Keratinocyte (primary cell): Measurements from ENCODE around the gene FOXN1. TPM values are rescaled to one million over a fixed set of nuclear protein-coding genes. Genes with fewer than 3 reads are reported as not detected.

Experiments
- DNase-seq: peaks from one replicate; pipeline ENCODE4 v3.0.0-alpha.2; 2011; ENCODE audit warnings: low read depth, missing footprints, low spot score
- FAIRE-seq: peaks from 2 replicates; lab custom pipeline; 2011; peaks lifted over from hg19 to GRCh38; lab: Jason Lieb, UNC
- H2AFZ ChIP-seq: 2 replicates; pipeline ENCODE4 v1.6.0; 2012; ENCODE audit warnings: low read length, control low read depth, inconsistent platforms; ENCODE audit not compliant: control insufficient read depth
- H3K27ac ChIP-seq: 2 replicates; pipeline ENCODE4 v1.5.1; 2011; ENCODE audit warnings: low read length; ENCODE audit not compliant: control insufficient read depth, insufficient read depth
- H3K27me3 ChIP-seq: 3 replicates; pipeline ENCODE4 v1.6.0; 2011; ENCODE audit warnings: low read length; ENCODE audit not compliant: control insufficient read depth, insufficient read depth; ENCODE audit errors: extremely low read depth
- H3K36me3 ChIP-seq, 2 experiments: 2 replicates in 1 of 2; 3 replicates in 1 of 2; pipeline ENCODE4 v1.5.1; 2011; ENCODE audit warnings: low read length in 2 of 2, mild to moderate bottlenecking in 1 of 2; ENCODE audit not compliant: control insufficient read depth in 2 of 2, insufficient read depth in 2 of 2; ENCODE audit errors: extremely low read depth in 1 of 2
- H3K4me1 ChIP-seq: 3 replicates; pipeline ENCODE4 v1.5.1; 2011; ENCODE audit warnings: low read length; ENCODE audit not compliant: control insufficient read depth, insufficient read depth; ENCODE audit errors: extremely low read depth
- H3K4me2 ChIP-seq: 3 replicates; pipeline ENCODE4 v1.6.0; 2011; ENCODE audit warnings: low read depth, low read length; ENCODE audit not compliant: control insufficient read depth, insufficient read depth; ENCODE audit errors: extremely low read depth
- H3K4me3 ChIP-seq, 3 experiments: fragments of 200-600 bp in 1 of 3; sonication (generic) in 1 of 3; 2 replicates in 2 of 3; 3 replicates in 1 of 3; pipeline ENCODE4 v1.5.1; 2011 to 2016; ENCODE audit warnings: low read length in 3 of 3, mild to moderate bottlenecking in 3 of 3, control low read depth in 2 of 3, inconsistent platforms in 1 of 3, low read depth in 1 of 3, mixed read lengths in 1 of 3, mixed run types in 1 of 3, moderate library complexity in 1 of 3; ENCODE audit not compliant: control insufficient read depth in 2 of 3, insufficient read depth in 2 of 3; ENCODE audit errors: extremely low read depth in 1 of 3
- H3K79me2 ChIP-seq: 2 replicates; pipeline ENCODE4 v1.6.0; 2012; ENCODE audit warnings: low read length; ENCODE audit not compliant: control insufficient read depth, insufficient read depth
- H3K9ac ChIP-seq: 3 replicates; pipeline ENCODE4 v1.6.0; 2011; ENCODE audit warnings: low read length; ENCODE audit not compliant: control insufficient read depth, insufficient read depth; ENCODE audit errors: extremely low read depth
- H3K9me1 ChIP-seq: 3 replicates; pipeline ENCODE4 v1.6.0; 2011; ENCODE audit warnings: low read length; ENCODE audit not compliant: control insufficient read depth, insufficient read depth; ENCODE audit errors: extremely low read depth
- H3K9me3 ChIP-seq: 2 replicates; pipeline ENCODE4 v1.5.1; 2012; ENCODE audit warnings: low read depth, low read length; ENCODE audit not compliant: control insufficient read depth
- H4K20me1 ChIP-seq: 3 replicates; pipeline ENCODE4 v1.6.0; 2011; ENCODE audit warnings: low read length; ENCODE audit not compliant: control insufficient read depth, insufficient read depth; ENCODE audit errors: extremely low read depth
- EZH2 ChIP-seq: IDR thresholded peaks from one replicate; pipeline ENCODE4 v1.6.1; 2012; ENCODE audit warnings: inconsistent platforms, mild to moderate bottlenecking, low read length, moderate library complexity
- dilution Hi-C: fragments of 300-500 bp; cut with MboI; formaldehyde crosslinking; loops from one replicate; pipeline ENCODE4 v1.7.0; 2020; ENCODE audit warnings: low sequenced_read_pairs; ENCODE audit not compliant: extremely low pct_ligation_motif_present
- polyA plus RNA-seq, 5 experiments: library from polyadenylated mRNA; depleted of rRNA in 3 of 5; stranded (reverse) in 3 of 5; stranded (forward) in 1 of 5; unstranded in 1 of 5; fragments of >200 nt; gene quantifications; 1 replicate in 1 of 5; 2 replicates in 3 of 5; 3 replicates in 1 of 5; pipeline versions ENCODE4 v1.2.1 to v1.2.3, GENCODE V29; 2011 to 2012; ENCODE audit warnings: missing spikeins in 2 of 5, low read depth in 1 of 5, low replicate concordance in 1 of 5
- TF ChIP-seq, protein P1 (sequence below), 3 experiments: IDR thresholded peaks in 1 of 3; conservative IDR thresholded peaks in 1 of 3; optimal IDR thresholded peaks in 1 of 3; 2 replicates in 2 of 3; 3 replicates in 1 of 3; pipeline versions ENCODE3 to v1.5.1; 2011; ENCODE audit warnings: low read length in 3 of 3, mild to moderate bottlenecking in 3 of 3, moderate library complexity in 2 of 3, control low read depth in 1 of 3, inconsistent platforms in 1 of 3; ENCODE audit not compliant: insufficient read depth in 2 of 3; ENCODE audit errors: extremely low read depth in 1 of 3

Gene FOXN1
- polyA plus RNA-seq, 1 donor (not counting 4 experiments of a cell fraction or from before 2014, with no cell fraction given), result 0.29 TPM

DNA sequence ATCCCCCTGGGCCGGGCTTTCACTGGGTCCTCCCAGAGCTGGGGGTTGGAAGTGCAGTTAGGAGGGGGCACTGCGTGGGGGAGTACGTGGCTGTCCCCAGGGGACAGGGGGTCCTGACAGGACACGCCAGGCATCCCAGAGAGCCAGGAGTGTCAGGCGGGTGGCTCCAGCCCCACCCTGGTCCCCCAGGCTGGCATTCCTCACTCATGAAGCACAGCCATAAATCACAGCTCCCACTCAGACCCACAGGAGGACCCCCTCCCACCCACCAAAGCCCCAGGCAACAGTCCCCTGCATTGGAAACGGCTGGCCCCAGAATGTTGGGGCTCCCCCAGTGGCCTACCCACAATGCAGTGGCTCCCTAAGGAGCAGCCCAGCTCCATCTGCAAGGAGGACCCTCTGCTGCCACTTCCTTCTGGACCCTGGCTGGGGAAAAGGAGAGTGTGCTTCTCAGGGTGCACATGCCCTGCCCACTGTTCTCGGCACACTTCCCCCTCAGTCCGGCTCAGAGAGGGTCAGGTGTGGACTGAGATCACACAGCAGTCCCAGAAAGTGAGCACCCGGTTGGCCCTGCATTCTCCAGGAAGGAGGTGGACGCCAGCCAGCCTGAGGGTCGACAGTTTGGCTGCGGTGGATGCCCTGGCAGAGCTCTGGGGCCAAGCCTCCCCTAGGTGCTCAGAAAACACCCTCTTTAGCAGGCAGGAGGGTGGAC lies 7.3 kb upstream of the FOXN1 start:
- TF ChIP-seq, protein P1, sequence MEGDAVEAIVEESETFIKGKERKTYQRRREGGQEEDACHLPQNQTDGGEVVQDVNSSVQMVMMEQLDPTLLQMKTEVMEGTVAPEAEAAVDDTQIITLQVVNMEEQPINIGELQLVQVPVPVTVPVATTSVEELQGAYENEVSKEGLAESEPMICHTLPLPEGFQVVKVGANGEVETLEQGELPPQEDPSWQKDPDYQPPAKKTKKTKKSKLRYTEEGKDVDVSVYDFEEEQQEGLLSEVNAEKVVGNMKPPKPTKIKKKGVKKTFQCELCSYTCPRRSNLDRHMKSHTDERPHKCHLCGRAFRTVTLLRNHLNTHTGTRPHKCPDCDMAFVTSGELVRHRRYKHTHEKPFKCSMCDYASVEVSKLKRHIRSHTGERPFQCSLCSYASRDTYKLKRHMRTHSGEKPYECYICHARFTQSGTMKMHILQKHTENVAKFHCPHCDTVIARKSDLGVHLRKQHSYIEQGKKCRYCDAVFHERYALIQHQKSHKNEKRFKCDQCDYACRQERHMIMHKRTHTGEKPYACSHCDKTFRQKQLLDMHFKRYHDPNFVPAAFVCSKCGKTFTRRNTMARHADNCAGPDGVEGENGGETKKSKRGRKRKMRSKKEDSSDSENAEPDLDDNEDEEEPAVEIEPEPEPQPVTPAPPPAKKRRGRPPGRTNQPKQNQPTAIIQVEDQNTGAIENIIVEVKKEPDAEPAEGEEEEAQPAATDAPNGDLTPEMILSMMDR (optimal IDR thresholded peaks at IDR 0.05 in 1 of 3, IDR thresholded peaks at IDR 0.05 in 1 of 3, conservative IDR thresholded peaks at IDR 0.05 in 1 of 3; ENCODE audit: extremely low read depth in 1 of 3, insufficient read depth in 2 of 3, low read length in 3 of 3), result no peak
- no peak for TF ChIP-seq EZH2
- H3K79me2 ChIP-seq, result no peaks in the 10 kb centered on the region
- H3K36me3 ChIP-seq, result no peaks in the 10 kb centered on the region
- peaks cover 3% of the 10 kb centered on the region for H4K20me1 ChIP-seq
- no peak overlapping the region for H3K4me3 ChIP-seq
- no peak for DNase-seq
- H3K9me1 ChIP-seq, result no peaks in the 10 kb centered on the region
- FAIRE-seq, result no peak
- H3K4me2 ChIP-seq, result no peak overlapping the region
- H3K9ac ChIP-seq, result no peak overlapping the region
- no peak overlapping the region for H3K27ac ChIP-seq
- dilution Hi-C loops, result no loop called here
- H3K9me3 ChIP-seq, result no peaks in the 10 kb centered on the region
- no peaks in the 10 kb centered on the region for H3K4me1 ChIP-seq
- H2AFZ ChIP-seq, result no peak overlapping the region
- H3K27me3 ChIP-seq, result peaks cover 3% of the 10 kb centered on the region

DNA sequence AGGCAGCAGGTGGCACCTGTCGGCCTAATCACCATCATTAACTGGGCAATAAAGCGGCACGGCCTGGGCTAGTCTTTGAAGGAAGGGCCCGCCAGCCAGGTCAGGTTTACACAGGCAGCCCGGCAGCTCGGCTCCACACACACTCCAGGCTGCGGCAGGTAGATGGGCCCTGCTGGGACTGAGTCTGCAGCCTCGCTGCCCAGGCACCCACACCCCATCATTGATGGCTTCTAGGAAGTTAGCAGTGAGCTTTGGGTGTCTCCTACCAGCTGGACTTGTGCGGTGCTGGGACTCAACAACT lies 6.8 kb upstream of the FOXN1 start:
- DNase-seq (no peak), FAIRE-seq (no peak)
- Histone ChIP-seq H3K27me3 (peaks cover 3% of the 10 kb centered on the region), H3K9me3 (no peaks in the 10 kb centered on the region), H4K20me1 (peaks cover 3% of the 10 kb centered on the region), H3K4me1 (no peaks in the 10 kb centered on the region), H3K9me1 (no peaks in the 10 kb centered on the region), H3K36me3 (no peaks in the 10 kb centered on the region), H3K79me2 (no peaks in the 10 kb centered on the region), H3K9ac (no peak overlapping the region), H3K27ac (no peak overlapping the region), H3K4me2 (no peak overlapping the region), H3K4me3 (no peak overlapping the region), H2AFZ (no peak overlapping the region)
- dilution Hi-C loops, result no loop called here
- TF ChIP-seq, protein P1 (optimal IDR thresholded peaks at IDR 0.05 in 1 of 3, IDR thresholded peaks at IDR 0.05 in 1 of 3, conservative IDR thresholded peaks at IDR 0.05 in 1 of 3; ENCODE audit: extremely low read depth in 1 of 3, insufficient read depth in 2 of 3, low read length in 3 of 3), result no peak
- no peak for TF ChIP-seq EZH2
